ENCODE measurements around the gene GTF2I.

GRCh38 chr7:74722153-74722552 is 64.6 kb downstream of the GTF2I start:
- TF ChIP-seq, protein P1, sequence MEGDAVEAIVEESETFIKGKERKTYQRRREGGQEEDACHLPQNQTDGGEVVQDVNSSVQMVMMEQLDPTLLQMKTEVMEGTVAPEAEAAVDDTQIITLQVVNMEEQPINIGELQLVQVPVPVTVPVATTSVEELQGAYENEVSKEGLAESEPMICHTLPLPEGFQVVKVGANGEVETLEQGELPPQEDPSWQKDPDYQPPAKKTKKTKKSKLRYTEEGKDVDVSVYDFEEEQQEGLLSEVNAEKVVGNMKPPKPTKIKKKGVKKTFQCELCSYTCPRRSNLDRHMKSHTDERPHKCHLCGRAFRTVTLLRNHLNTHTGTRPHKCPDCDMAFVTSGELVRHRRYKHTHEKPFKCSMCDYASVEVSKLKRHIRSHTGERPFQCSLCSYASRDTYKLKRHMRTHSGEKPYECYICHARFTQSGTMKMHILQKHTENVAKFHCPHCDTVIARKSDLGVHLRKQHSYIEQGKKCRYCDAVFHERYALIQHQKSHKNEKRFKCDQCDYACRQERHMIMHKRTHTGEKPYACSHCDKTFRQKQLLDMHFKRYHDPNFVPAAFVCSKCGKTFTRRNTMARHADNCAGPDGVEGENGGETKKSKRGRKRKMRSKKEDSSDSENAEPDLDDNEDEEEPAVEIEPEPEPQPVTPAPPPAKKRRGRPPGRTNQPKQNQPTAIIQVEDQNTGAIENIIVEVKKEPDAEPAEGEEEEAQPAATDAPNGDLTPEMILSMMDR (IDR thresholded peaks at IDR 0.05 in 2 of 3, conservative IDR thresholded peaks at IDR 0.05 in 1 of 3; ENCODE audit: control insufficient read depth in 2 of 3, extremely low read depth in 1 of 3, insufficient read depth in 1 of 3, low read depth in 3 of 3, low read length in 3 of 3), result no peak
- TF ChIP-seq RAD21 (IDR thresholded peaks at IDR 0.05; ENCODE audit: insufficient read depth, low read depth, low read length) (no peak), REST (IDR thresholded peaks at IDR 0.05; ENCODE audit: low read depth, low read length) (no peak)
